Liver (tissue), 9 donors: Measurements from ENCODE around the gene DNAAF3. TPM values are rescaled to one million over a fixed set of nuclear protein-coding genes. Genes with fewer than 3 reads are reported as not detected.

Experiments
- DNase-seq: peaks from one replicate; pipeline ENCODE4 v3.0.0-alpha.2; 2017; ENCODE audit warnings: low spot score
- H3K27ac ChIP-seq, 2 donors: one replicate each; pipeline ENCODE4 v1.7.0; 2013; ENCODE audit warnings: inconsistent platforms in 2 of 2, low read length in 2 of 2, control low read depth in 1 of 2, low read depth in 1 of 2, mild to moderate bottlenecking in 1 of 2
- H3K27me3 ChIP-seq, 4 donors: one replicate each; pipeline versions ENCODE4 v1.6.1 to v1.7.0; 2013; ENCODE audit warnings: low read length in 3 of 4, inconsistent platforms in 1 of 4, mild to moderate bottlenecking in 1 of 4, moderate library complexity in 1 of 4; ENCODE audit not compliant: control insufficient read depth in 4 of 4, insufficient read depth in 4 of 4
- H3K36me3 ChIP-seq, 4 donors: one replicate each; pipeline versions ENCODE4 v1.6.1 to v1.7.0; 2013; ENCODE audit warnings: low read length in 3 of 4, mild to moderate bottlenecking in 3 of 4, low read depth in 1 of 4, moderate library complexity in 1 of 4; ENCODE audit not compliant: control insufficient read depth in 4 of 4, insufficient read depth in 3 of 4
- H3K4me1 ChIP-seq, 4 donors: one replicate each; pipeline versions ENCODE4 v1.6.1 to v1.7.0; 2013; ENCODE audit warnings: low read length in 3 of 4, mild to moderate bottlenecking in 3 of 4, moderate library complexity in 1 of 4; ENCODE audit not compliant: control insufficient read depth in 4 of 4, insufficient read depth in 4 of 4
- H3K4me3 ChIP-seq, 3 donors: one replicate each; pipeline versions ENCODE4 v1.6.1 to v1.7.0; 2013; ENCODE audit warnings: low read length in 3 of 3, control low read depth in 1 of 3, low read depth in 1 of 3, mild to moderate bottlenecking in 1 of 3
- H3K9ac ChIP-seq, 2 donors: one replicate each; pipeline ENCODE4 v1.7.0; 2013; ENCODE audit warnings: low read length in 2 of 2, mild to moderate bottlenecking in 2 of 2, moderate library complexity in 2 of 2, control low read depth in 1 of 2, low read depth in 1 of 2
- H3K9me3 ChIP-seq, 4 donors: one replicate each; pipeline versions ENCODE4 v1.6.1 to v1.7.0; 2013; ENCODE audit warnings: low read length in 3 of 4; ENCODE audit not compliant: control insufficient read depth in 4 of 4
- ATF3 ChIP-seq: IDR thresholded peaks from 2 replicates; pipeline ENCODE4 v1.6.1; 2016; ENCODE audit warnings: antibody characterized with exemption
- EGR1 ChIP-seq, 2 donors: IDR thresholded peaks; 2 replicates each; pipeline ENCODE4 v1.6.1; 2016 to 2018; ENCODE audit warnings: antibody characterized with exemption in 2 of 2, low read depth in 2 of 2
- FOXA1 ChIP-seq: IDR thresholded peaks from 2 replicates; pipeline ENCODE4 v1.6.1; 2016; ENCODE audit warnings: antibody characterized with exemption
- FOXA2 ChIP-seq: IDR thresholded peaks from 2 replicates; pipeline ENCODE4 v1.6.1; 2016; ENCODE audit warnings: antibody characterized with exemption
- GABPA ChIP-seq, 2 donors: IDR thresholded peaks in 1 of 2; conservative IDR thresholded peaks in 1 of 2; 2 replicates each; pipeline ENCODE4 v1.6.1; 2016; ENCODE audit warnings: antibody characterized with exemption in 2 of 2, mild to moderate bottlenecking in 1 of 2, moderate library complexity in 1 of 2
- HNF4A ChIP-seq, 2 donors: conservative IDR thresholded peaks; 2 replicates each; pipeline ENCODE4 v1.6.1; 2016; ENCODE audit warnings: antibody characterized with exemption in 2 of 2, mild to moderate bottlenecking in 2 of 2
- HNF4G ChIP-seq: IDR thresholded peaks from 2 replicates; pipeline ENCODE4 v1.6.1; 2016; ENCODE audit warnings: antibody characterized with exemption
- NR2F2 ChIP-seq: IDR thresholded peaks from 2 replicates; pipeline ENCODE4 v1.6.1; 2016; ENCODE audit warnings: antibody characterized with exemption
- RAD21 ChIP-seq, 2 donors: IDR thresholded peaks; 2 replicates each; pipeline ENCODE4 v1.6.1; 2016; ENCODE audit warnings: antibody characterized with exemption in 2 of 2, mild to moderate bottlenecking in 2 of 2
- RXRA ChIP-seq, 2 donors: IDR thresholded peaks; 2 replicates each; pipeline ENCODE4 v1.6.1; 2017 to 2018; ENCODE audit warnings: antibody characterized with exemption in 2 of 2, mild to moderate bottlenecking in 1 of 2
- SP1 ChIP-seq: IDR thresholded peaks from 2 replicates; pipeline ENCODE4 v1.6.1; 2018; ENCODE audit warnings: antibody characterized with exemption, mild to moderate bottlenecking
- TAF1 ChIP-seq: conservative IDR thresholded peaks from 2 replicates; pipeline ENCODE4 v1.6.1; 2016; ENCODE audit warnings: antibody characterized with exemption, mild to moderate bottlenecking
- YY1 ChIP-seq: IDR thresholded peaks from 2 replicates; pipeline ENCODE4 v1.6.1; 2016; ENCODE audit warnings: antibody characterized with exemption, mild to moderate bottlenecking
- WGBS: extraction: QIAGEN DNeasy Blood & Tissue Kit; methylation state at CpG from one replicate; pipeline ENCODE4 v1.1.7; 2013; 5-methylcytosine and 5-hydroxymethylcytosine counted together
- polyA plus RNA-seq, 2 donors: library from polyadenylated mRNA; stranded (reverse) in 1 of 2; unstranded in 1 of 2; fragments of 200-250 nt in 1 of 2; fragments of >200 nt in 1 of 2; fragmentation: Nextera tagmentation in 1 of 2; extraction: Ambion mirVana in 1 of 2; gene quantifications; one replicate each; pipeline versions ENCODE4 v1.2.1 to v1.2.3, GENCODE V29; 2013 to 2015
- total RNA-seq, 2 donors: library from RNA; depleted of rRNA; stranded (reverse); fragments of >200 nt; gene quantifications; one replicate each; pipeline ENCODE4 v1.2.3, GENCODE V29; 2014
- TF ChIP-seq, protein P1 (sequence below): IDR thresholded peaks from 2 replicates; pipeline ENCODE4 v1.6.1; 2016; ENCODE audit warnings: antibody characterized with exemption, mild to moderate bottlenecking
- TF ChIP-seq, protein P2 (sequence below): IDR thresholded peaks from 2 replicates; pipeline ENCODE4 v1.6.1; 2016; ENCODE audit warnings: antibody characterized with exemption
- TF ChIP-seq, protein P3 (sequence below): IDR thresholded peaks from 2 replicates; pipeline ENCODE4 v1.6.1; 2016; ENCODE audit warnings: antibody characterized with exemption
- donor health status: healthy.
- donor health status: healthy.
- donor health status: healthy.
- donor health status: healthy.
- donor health status: healthy.

Gene DNAAF3
- total and polyA plus RNA-seq, 4 donors = 0.18 to 0.64 (median 0.37) TPM

DNA sequence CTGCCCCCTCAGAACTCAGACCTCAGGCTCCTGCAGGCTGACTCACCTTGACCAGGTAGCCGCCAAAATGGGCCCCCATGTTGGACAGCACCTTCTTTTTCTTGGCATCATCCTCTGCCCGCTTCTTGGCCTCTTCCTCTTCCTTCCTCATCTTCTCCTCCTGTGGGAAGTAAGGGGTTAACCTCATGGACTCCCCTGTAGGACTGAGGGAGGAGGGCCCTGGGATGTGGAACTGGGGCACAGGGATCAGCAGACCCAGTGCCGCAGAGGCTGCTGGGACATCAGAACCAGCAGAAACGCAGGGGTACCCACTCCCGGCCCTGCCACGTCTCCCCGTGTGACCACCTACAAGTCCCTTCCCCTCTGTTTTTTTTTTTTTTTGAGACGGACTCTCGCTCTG lies 28.5 kb downstream of the DNAAF3 start:
- Histone ChIP-seq H3K9me3 (no peaks in the 10 kb centered on the region), H3K36me3 (no peaks in the 10 kb centered on the region), H3K27ac (no peak overlapping the region), H3K4me3 (no peak overlapping the region), H3K4me1 (no peaks in the 10 kb centered on the region), H3K27me3 (peaks cover 0 to 3% (median under 1%) of the 10 kb centered on the region in 4 donors), H3K9ac (no peak overlapping the region)
- DNase-seq = no peak
- WGBS = 57% methylated on average over 9 of the region's 9 CpGs
- TF ChIP-seq, protein P1, sequence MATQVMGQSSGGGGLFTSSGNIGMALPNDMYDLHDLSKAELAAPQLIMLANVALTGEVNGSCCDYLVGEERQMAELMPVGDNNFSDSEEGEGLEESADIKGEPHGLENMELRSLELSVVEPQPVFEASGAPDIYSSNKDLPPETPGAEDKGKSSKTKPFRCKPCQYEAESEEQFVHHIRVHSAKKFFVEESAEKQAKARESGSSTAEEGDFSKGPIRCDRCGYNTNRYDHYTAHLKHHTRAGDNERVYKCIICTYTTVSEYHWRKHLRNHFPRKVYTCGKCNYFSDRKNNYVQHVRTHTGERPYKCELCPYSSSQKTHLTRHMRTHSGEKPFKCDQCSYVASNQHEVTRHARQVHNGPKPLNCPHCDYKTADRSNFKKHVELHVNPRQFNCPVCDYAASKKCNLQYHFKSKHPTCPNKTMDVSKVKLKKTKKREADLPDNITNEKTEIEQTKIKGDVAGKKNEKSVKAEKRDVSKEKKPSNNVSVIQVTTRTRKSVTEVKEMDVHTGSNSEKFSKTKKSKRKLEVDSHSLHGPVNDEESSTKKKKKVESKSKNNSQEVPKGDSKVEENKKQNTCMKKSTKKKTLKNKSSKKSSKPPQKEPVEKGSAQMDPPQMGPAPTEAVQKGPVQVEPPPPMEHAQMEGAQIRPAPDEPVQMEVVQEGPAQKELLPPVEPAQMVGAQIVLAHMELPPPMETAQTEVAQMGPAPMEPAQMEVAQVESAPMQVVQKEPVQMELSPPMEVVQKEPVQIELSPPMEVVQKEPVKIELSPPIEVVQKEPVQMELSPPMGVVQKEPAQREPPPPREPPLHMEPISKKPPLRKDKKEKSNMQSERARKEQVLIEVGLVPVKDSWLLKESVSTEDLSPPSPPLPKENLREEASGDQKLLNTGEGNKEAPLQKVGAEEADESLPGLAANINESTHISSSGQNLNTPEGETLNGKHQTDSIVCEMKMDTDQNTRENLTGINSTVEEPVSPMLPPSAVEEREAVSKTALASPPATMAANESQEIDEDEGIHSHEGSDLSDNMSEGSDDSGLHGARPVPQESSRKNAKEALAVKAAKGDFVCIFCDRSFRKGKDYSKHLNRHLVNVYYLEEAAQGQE = no peak
- no peak for TF ChIP-seq RAD21 (IDR thresholded peaks at IDR 0.05)
- TF ChIP-seq YY1 = no peak

DNA sequence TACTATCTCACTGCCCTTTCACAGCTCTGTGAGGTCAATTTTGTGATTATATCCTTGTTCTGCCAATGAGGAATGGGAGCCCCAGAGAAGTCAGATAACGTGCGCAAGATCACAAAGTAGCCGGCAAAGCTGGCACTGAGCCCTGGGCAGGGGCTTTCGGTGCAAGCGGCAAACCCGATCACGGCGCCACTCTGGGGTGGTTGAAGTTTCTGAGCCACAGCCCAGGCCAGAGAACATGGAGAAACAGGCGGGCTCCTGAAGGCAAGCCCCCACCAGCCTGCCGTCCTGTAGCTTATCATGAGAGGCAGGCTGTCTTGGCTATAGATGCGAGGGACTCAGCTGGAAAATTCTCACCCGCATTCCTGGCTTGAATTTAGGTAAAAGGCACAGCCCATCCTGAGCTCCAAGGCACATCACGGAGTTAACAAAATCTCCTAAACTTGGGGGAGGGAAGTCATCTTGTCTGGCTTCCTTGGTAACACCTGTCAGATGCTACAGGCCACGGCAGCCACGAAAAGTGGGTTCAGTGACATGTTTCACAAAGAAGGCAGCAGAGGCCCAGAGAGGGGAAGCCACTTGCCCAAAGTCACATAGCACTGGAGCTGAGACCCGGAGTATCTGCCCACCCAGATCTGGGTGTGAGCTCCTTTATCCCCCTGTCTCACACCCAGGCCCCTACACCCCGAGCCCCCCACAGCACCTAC lies 29.9 kb downstream of the DNAAF3 start:
- no peaks in the 10 kb centered on the region for H3K4me1 ChIP-seq
- H3K27ac ChIP-seq = no peak overlapping the region
- 74% methylated on average over 17 of the region's 17 CpGs for WGBS
- DNase-seq = no peak
- TF ChIP-seq, protein P2, sequence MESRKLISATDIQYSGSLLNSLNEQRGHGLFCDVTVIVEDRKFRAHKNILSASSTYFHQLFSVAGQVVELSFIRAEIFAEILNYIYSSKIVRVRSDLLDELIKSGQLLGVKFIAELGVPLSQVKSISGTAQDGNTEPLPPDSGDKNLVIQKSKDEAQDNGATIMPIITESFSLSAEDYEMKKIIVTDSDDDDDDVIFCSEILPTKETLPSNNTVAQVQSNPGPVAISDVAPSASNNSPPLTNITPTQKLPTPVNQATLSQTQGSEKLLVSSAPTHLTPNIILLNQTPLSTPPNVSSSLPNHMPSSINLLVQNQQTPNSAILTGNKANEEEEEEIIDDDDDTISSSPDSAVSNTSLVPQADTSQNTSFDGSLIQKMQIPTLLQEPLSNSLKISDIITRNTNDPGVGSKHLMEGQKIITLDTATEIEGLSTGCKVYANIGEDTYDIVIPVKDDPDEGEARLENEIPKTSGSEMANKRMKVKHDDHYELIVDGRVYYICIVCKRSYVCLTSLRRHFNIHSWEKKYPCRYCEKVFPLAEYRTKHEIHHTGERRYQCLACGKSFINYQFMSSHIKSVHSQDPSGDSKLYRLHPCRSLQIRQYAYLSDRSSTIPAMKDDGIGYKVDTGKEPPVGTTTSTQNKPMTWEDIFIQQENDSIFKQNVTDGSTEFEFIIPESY = no peak
- no peak for TF ChIP-seq TAF1
- TF ChIP-seq, protein P3, sequence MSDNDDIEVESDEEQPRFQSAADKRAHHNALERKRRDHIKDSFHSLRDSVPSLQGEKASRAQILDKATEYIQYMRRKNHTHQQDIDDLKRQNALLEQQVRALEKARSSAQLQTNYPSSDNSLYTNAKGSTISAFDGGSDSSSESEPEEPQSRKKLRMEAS = no peak
- TF ChIP-seq NR2F2 = no peak
- no peak for TF ChIP-seq FOXA2
- TF ChIP-seq SP1 = no peak
- no peak for TF ChIP-seq FOXA1
- TF ChIP-seq ATF3 = no peak
- TF ChIP-seq EGR1 (IDR thresholded peaks at IDR 0.05; ENCODE audit: low read depth in 2 of 2) = no peak
- no peak overlapping the region for H3K9ac ChIP-seq
- H3K27me3 ChIP-seq = peaks cover 0 to 2% (median 0%) of the 10 kb centered on the region in 4 donors
- H3K36me3 ChIP-seq = no peaks in the 10 kb centered on the region
- H3K9me3 ChIP-seq = no peaks in the 10 kb centered on the region
- no peak overlapping the region for H3K4me3 ChIP-seq

- H3K4me3 ChIP-seq = no peak overlapping the region
- H3K9ac ChIP-seq = no peak overlapping the region
- H3K27me3 ChIP-seq = peaks cover 0 to 2% (median 0%) of the 10 kb centered on the region in 4 donors
- TF ChIP-seq ATF3 (no peak), HNF4G (no peak), RAD21 (IDR thresholded peaks at IDR 0.05) (no peak), HNF4A (conservative IDR thresholded peaks at IDR 0.05) (no peak), GABPA (IDR thresholded peaks at IDR 0.05 in 1 of 2, conservative IDR thresholded peaks at IDR 0.05 in 1 of 2) (no peak), RXRA (IDR thresholded peaks at IDR 0.05) (no peak)
- TF ChIP-seq, protein P3 = no peak
- no peaks in the 10 kb centered on the region for H3K4me1 ChIP-seq
- H3K27ac ChIP-seq = no peak overlapping the region
- no peak for DNase-seq
- no peaks in the 10 kb centered on the region for H3K9me3 ChIP-seq
- WGBS = 16% methylated on average over 2 of the region's 3 CpGs
- H3K36me3 ChIP-seq = no peaks in the 10 kb centered on the region
These were observed 31.7 kb downstream of the DNAAF3 start for GRCh38 chr19:55134736-55135135.
